HepG2 (cell line): ENCODE data around the gene ATP9A. TPM values are rescaled to one million over a fixed set of nuclear protein-coding genes. Genes with fewer than 3 reads are reported as not detected.

Source experiments
- ARID2 ChIP-seq: sonication (generic); formaldehyde crosslinking; IDR thresholded peaks from 2 replicates; pipeline ENCODE4 v1.8.1; 2022; ENCODE audit warnings: mild to moderate bottlenecking, missing genetic modification reagents, borderline replicate concordance
- ATF7-NPFF ChIP-seq: sonication (generic); formaldehyde crosslinking; IDR thresholded peaks from 2 replicates; pipeline ENCODE4 v1.8.1; 2023; ENCODE audit warnings: mild to moderate bottlenecking, low read depth, missing genetic modification reagents, moderate library complexity
- GRHL1 ChIP-seq: sonication (generic); formaldehyde crosslinking; conservative IDR thresholded peaks from 2 replicates; pipeline ENCODE4 v1.8.0; 2022; ENCODE audit warnings: missing genetic modification reagents
- KLF6 ChIP-seq: IDR thresholded peaks from 2 replicates; pipeline ENCODE4 v1.8.0; 2016; ENCODE audit warnings: missing biosample characterization, missing genetic modification reagents
- NR0B2 ChIP-seq: sonication (generic); formaldehyde crosslinking; IDR thresholded peaks from 2 replicates; pipeline ENCODE4 v1.4.0; 2020; ENCODE audit warnings: mild to moderate bottlenecking, missing genetic modification reagents
- ONECUT2 ChIP-seq: sonication (generic); formaldehyde crosslinking; IDR thresholded peaks from 2 replicates; pipeline ENCODE4 v1.4.0; 2020; ENCODE audit warnings: missing genetic modification reagents
- RFXANK ChIP-seq: IDR thresholded peaks from 2 replicates; pipeline ENCODE4 v1.6.1; 2016
- SAP130 ChIP-seq: IDR thresholded peaks from 2 replicates; pipeline ENCODE4 v1.6.1; 2016; ENCODE audit warnings: low read depth
- TCF12 ChIP-seq, 2 experiments: fragments of 450-650 bp in 1 of 2; sonication (generic) in 1 of 2; formaldehyde crosslinking in 1 of 2; IDR thresholded peaks; 2 replicates each; pipeline versions ENCODE4 v1.6.1 to v1.8.0; 2017 to 2022; ENCODE audit warnings: antibody characterized with exemption in 1 of 2, mild to moderate bottlenecking in 1 of 2, missing genetic modification reagents in 1 of 2, moderate library complexity in 1 of 2
- TSC22D2 ChIP-seq: sonication (generic); formaldehyde crosslinking; IDR thresholded peaks from 2 replicates; pipeline ENCODE4 v1.5.1; 2020; ENCODE audit warnings: missing genetic modification reagents, mild to moderate bottlenecking, borderline replicate concordance
- ZBTB10 ChIP-seq: sonication (generic); formaldehyde crosslinking; IDR thresholded peaks from 2 replicates; pipeline ENCODE4 v1.4.0; 2020; ENCODE audit warnings: missing genetic modification reagents, borderline replicate concordance
- ZFP41 ChIP-seq: sonication (generic); formaldehyde crosslinking; IDR thresholded peaks from 2 replicates; pipeline ENCODE4 v1.4.0; 2020; ENCODE audit warnings: mild to moderate bottlenecking, missing genetic modification reagents, borderline replicate concordance
- ZNF121 ChIP-seq: sonication (generic); formaldehyde crosslinking; IDR thresholded peaks from 2 replicates; pipeline ENCODE4 v1.5.0; 2020; ENCODE audit warnings: mild to moderate bottlenecking, missing genetic modification reagents
- ZNF253 ChIP-seq: sonication (generic); formaldehyde crosslinking; IDR thresholded peaks from 2 replicates; pipeline ENCODE4 v1.8.0; 2022; ENCODE audit warnings: mild to moderate bottlenecking, missing genetic modification reagents, borderline replicate concordance
- ZNF264 ChIP-seq: sonication (generic); formaldehyde crosslinking; IDR thresholded peaks from 2 replicates; pipeline ENCODE4 v1.4.0; 2020; ENCODE audit warnings: missing genetic modification reagents
- ZNF292 ChIP-seq: sonication (generic); formaldehyde crosslinking; IDR thresholded peaks from 2 replicates; pipeline ENCODE4 v1.8.1; 2022; ENCODE audit warnings: mild to moderate bottlenecking, low read depth, missing genetic modification reagents, borderline replicate concordance
- ZNF343 ChIP-seq: sonication (generic); formaldehyde crosslinking; IDR thresholded peaks from 2 replicates; pipeline ENCODE4 v1.4.0; 2020; ENCODE audit warnings: mild to moderate bottlenecking, missing genetic modification reagents
- ZNF451 ChIP-seq: sonication (generic); formaldehyde crosslinking; IDR thresholded peaks from 2 replicates; pipeline ENCODE4 v1.5.0; 2020; ENCODE audit warnings: mild to moderate bottlenecking, missing genetic modification reagents
- polyA plus RNA-seq, 8 experiments: library from polyadenylated mRNA; depleted of rRNA in 3 of 8; stranded (reverse) in 7 of 8; unstranded in 1 of 8; fragments of >200 nt; fragmentation: Illumina TruSeq in 4 of 8; extraction: Trizol in 4 of 8; gene quantifications; 2 replicates each; pipeline versions ENCODE4 v1.2.1 to v1.2.3, GENCODE V29; 2011 to 2016; ENCODE audit warnings: low read depth in 4 of 8, missing spikeins in 1 of 8, mixed read lengths in 1 of 8; ENCODE audit not compliant: insufficient read depth in 1 of 8
- total RNA-seq, 5 experiments: library from RNA; depleted of rRNA; stranded (reverse); fragments of >200 nt; fragmentation: Illumina TruSeq; extraction: Trizol; gene quantifications; 2 replicates each; pipeline ENCODE4 v1.2.3, GENCODE V29; 2016; ENCODE audit warnings: low read depth in 1 of 5

ATP9A gene
- total and polyA plus RNA-seq, 2 of the 13 experiments (the other 11 are each of a cell fraction or from before 2014, with no cell fraction given), result 11.8 to 18.5 TPM

- TF ChIP-seq ONECUT2 (CRISPR knock-in tag) (peak; percentile 88), ATF7-NPFF (no peak), ZNF264 (CRISPR knock-in tag) (0 out of 2 replicates have a peak, but pooled peaks have one; percentile 49), TCF12 (IDR thresholded peaks at IDR 0.05) (no peak), TCF12 (CRISPR knock-in tag; IDR thresholded peaks at IDR 0.05) (peak; percentile 63; the same call in 1 of the 2 replicates), ARID2 (peak; percentile 81; the same call in 1 of the 2 replicates), KLF6 (CRISPR knock-in tag) (peak; percentile 67; the same call in 1 of the 2 replicates), TSC22D2 (CRISPR knock-in tag) (peak; percentile 68; the same call in 1 of the 2 replicates), ZNF253 (CRISPR knock-in tag) (no peak), ZFP41 (CRISPR knock-in tag) (peak; percentile 72; the same call in 1 of the 2 replicates), RFXANK (no peak), SAP130 (CRISPR knock-in tag) (peak; percentile 55; the same call in 1 of the 2 replicates), ZNF292 (CRISPR knock-in tag) (peak; percentile 89; the same call in 1 of the 2 replicates), GRHL1 (no peak), ZNF451 (peak; percentile 76), ZNF121 (CRISPR knock-in tag) (peak; percentile 61; the same call in 1 of the 2 replicates), ZBTB10 (CRISPR knock-in tag) (no peak), ZNF343 (CRISPR knock-in tag) (no peak), NR0B2 (CRISPR knock-in tag) (peak; percentile 74; the same call in 1 of the 2 replicates)
Measured at GRCh38 chr20:51800060-51800871, 32.1 kb upstream of the ATP9A start (continued).
